PC-9 (cell line): ENCODE measurements around the gene RIPOR2.

Experiments used
- EZH2 ChIP-seq: fragments of 200-600 bp; sonication (generic); IDR thresholded peaks from 2 replicates; pipeline ENCODE4 v1.8.0; 2017; ENCODE audit warnings: antibody characterized with exemption, low read depth
- TF ChIP-seq, protein P1 (sequence below): fragments of 200-600 bp; sonication (generic); conservative IDR thresholded peaks from 2 replicates; pipeline ENCODE4 v1.6.1; 2017; ENCODE audit warnings: mixed run types, antibody characterized with exemption, mild to moderate bottlenecking, moderate library complexity

DNA sequence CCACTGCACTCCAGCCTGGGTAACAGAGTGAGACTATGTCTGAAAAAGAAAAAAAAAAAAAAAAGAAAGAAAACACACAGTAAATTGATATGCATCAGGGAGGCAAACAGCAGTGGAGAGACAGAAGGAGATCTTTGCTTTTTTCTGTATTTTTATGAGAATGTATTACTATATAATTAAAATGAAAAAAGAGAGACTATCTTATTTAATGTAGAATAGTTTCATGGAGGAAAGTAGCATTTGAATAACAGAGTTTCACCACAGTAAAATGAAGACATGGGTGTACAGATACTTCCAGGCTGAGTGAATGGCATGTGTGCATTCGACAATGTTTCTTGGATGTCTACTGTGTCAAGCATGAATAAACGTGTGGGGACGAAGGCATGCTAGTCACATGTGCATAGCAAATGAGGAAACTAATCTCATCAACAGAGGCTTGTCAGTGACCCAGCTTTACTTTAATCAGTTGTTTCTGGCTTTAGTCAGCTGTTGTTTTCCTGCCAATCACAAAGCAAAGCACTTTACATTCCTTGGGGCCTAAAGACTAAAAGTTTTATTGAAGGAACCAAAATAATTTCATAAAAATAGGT lies 81.6 kb downstream of the RIPOR2 start:
- TF ChIP-seq, protein P1, sequence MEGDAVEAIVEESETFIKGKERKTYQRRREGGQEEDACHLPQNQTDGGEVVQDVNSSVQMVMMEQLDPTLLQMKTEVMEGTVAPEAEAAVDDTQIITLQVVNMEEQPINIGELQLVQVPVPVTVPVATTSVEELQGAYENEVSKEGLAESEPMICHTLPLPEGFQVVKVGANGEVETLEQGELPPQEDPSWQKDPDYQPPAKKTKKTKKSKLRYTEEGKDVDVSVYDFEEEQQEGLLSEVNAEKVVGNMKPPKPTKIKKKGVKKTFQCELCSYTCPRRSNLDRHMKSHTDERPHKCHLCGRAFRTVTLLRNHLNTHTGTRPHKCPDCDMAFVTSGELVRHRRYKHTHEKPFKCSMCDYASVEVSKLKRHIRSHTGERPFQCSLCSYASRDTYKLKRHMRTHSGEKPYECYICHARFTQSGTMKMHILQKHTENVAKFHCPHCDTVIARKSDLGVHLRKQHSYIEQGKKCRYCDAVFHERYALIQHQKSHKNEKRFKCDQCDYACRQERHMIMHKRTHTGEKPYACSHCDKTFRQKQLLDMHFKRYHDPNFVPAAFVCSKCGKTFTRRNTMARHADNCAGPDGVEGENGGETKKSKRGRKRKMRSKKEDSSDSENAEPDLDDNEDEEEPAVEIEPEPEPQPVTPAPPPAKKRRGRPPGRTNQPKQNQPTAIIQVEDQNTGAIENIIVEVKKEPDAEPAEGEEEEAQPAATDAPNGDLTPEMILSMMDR: no peak
- no peak for TF ChIP-seq EZH2
